Stimulated activated CD4-positive, alpha-beta T cell treated with anti-CD3 and anti-CD28 coated beads, Interleukin-15, amount 100 ng/mL, for 24 hours (primary cell): ENCODE data around the gene MCTP1.
A peak's percentile ranks its signal among the peaks of the same experiment; 100 is the strongest.
"Not testable (repeated sequence)": the region's sequence is repeated elsewhere in the genome, so short reads cannot be mapped to it uniquely, and the experiment has no call there.

ENCODE experiments used
- DNase-seq: peaks from one replicate; pipeline ENCODE4 v3.0.0-alpha.2; 2020

The MCTP1 gene

GRCh38 chr5:95022967-95023695 is 261.8 kb downstream of the MCTP1 start:
- DNase-seq, result no peak

GRCh38 chr5:95020345-95020744 is 264.5 kb downstream of the MCTP1 start:
- no peak for DNase-seq

DNA sequence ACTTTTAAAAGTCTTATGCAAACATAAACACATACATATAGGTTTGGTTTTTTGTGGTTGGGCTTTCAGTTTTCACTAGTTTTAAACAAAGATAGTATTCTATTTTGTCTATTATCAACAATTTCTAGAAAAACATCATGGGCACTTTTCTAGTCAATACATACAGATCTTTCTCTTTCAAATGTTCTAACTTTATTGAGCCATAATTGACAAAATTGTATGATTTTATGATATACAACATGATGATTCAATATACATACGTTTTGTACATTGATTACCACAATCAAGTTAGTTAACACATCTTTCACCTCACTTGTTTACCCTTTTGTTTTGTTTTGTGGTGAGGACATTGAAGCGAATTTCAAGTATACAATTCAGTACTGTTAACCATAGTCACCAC is 265.9 kb downstream of the MCTP1 start:
- DNase-seq, result no peak

DNA sequence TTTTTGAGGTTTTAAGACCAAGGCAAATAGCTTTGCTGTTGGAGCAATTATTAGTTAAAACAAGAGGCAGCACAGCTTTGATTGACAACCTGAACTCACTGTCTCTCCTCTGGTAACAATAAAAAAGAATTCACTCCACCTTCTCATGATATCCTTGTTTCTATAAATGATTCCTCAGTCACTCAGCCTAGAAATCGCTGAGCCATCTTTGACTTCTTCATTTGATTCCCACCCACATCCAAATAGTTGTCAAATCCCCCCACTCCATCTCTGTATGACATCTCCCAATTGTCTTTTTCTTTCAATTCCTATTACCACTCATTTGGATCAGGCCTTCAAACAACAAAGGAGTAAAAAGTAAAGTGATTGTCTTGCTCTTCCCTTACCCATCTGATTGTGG is 266.4 kb downstream of the MCTP1 start:
- DNase-seq, result no peak

DNA sequence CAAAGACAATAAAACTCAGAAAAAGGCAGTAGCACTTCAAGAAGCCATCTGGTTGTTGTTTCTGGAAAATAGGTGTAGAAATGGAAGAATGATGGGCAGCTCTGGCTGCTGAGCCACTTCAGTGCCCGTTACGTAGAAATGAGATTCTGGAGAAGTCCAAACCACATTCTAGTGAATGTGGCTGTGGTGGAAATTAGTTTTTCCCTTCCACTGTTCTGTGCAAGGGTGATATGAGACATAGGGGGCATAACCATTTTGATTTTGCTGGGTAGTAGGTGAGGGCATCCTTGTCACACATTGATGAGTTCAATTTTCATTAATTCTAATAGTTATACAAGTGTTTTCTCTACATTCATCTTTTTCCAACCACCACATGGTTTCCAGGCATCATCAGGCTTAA is 275.1 kb downstream of the MCTP1 start:
- DNase-seq, result no peak

GRCh38 chr5:95007921-95008597 is 276.8 kb downstream of the MCTP1 start:
- no peak for DNase-seq

DNA sequence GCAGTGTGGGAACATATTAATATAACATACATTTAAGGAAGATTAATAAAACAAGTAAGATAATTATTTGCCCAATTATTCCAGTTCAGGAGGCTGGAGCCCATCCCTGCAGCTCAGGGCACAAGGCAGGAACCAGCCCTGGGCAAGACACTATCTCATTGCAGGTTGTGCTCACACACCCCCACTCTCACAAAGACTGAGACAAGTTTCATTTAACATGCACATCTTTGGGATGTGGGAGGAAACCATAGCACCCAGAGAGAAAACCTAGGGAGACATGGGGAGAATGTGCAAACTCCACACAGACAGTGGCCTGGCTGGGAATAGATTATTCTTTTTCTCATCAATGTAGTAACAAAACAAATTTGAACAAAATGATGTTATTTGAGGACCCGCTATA is 279.1 kb downstream of the MCTP1 start:
- no peak for DNase-seq

GRCh38 chr5:94998670-94999069 is 286.2 kb downstream of the MCTP1 start:
- DNase-seq, result no peak

- DNase-seq, result not testable (repeated sequence)
Observed at GRCh38 chr5:94994537-94994936, 290.4 kb downstream of the MCTP1 start.

DNA sequence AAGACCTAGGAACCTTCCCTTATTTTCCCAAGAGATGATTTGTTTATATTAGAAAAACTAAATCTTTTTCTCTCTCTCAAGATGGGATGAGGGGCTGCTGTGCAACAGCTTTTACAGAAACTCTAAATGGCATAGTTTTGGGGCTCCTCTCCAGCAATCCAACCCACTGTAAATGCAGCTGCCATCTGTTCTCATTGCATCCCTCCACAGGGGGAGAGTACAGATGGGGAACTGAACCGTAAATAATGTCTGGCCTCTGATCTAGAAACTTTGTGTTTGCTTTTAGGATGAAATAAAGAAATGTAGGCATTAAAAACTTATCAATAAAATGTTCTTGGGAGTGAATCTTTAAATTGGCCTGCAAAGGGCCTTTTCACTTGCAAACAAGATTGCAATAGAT is 291.4 kb downstream of the MCTP1 start:
- no peak for DNase-seq

- DNase-seq, result no peak
Observed at GRCh38 chr5:94992325-94992724, 292.6 kb downstream of the MCTP1 start.

- no peak for DNase-seq
Observed at GRCh38 chr5:94983861-94984535, 300.9 kb downstream of the MCTP1 start.

DNA sequence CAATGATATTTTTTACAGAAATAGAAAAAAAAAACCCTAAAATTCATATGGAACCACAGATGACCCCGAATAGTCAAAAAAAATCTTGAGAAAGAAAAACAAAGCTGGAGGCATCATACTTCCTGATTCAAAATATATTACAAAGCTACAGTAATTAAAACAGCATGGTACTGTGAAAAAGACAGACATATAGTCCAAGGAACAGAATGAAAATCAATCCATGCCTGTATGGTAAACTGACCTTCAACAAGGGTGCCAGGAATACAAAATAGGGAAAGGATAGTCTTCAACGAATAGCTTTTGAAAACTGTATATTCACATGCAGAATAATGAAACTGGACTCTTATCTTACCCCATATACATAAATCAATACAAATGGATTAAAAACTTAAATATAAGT is 307.5 kb downstream of the MCTP1 start:
- no peak for DNase-seq

- DNase-seq, result no peak
Observed at GRCh38 chr5:94976853-94977252, 308.0 kb downstream of the MCTP1 start.

- no peak for DNase-seq
Observed at GRCh38 chr5:94972268-94972667, 312.6 kb downstream of the MCTP1 start.

- no peak for DNase-seq
Observed at GRCh38 chr5:94969174-94969573, 315.7 kb downstream of the MCTP1 start.

DNA sequence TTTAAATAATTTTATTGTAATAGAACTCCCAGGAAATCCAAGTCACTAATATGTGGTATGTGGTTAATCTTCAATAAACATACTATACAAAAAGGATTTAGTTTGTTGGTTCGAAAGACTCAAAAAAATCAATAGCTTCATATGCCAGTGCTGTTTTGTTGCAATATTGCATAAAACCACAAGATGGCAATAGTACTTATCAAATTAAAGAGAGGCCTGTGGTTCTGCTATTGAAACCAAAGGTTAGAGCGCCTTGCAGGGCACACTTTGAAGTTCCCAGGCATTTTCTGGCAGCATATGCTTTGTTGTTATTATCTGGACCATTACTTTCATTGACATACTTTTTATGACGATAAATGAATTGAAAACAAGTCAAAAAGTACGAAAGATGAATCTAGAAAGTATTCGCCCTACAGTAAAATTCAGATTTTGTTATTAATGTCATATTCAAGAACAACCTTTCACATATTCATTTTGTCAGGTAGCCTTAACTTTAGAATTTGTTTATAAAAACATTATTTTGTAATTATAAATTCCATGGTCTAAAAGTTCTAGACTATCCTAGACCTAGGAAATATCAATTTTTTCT is 316.3 kb downstream of the MCTP1 start:
- DNase-seq, result peak; percentile 4

DNA sequence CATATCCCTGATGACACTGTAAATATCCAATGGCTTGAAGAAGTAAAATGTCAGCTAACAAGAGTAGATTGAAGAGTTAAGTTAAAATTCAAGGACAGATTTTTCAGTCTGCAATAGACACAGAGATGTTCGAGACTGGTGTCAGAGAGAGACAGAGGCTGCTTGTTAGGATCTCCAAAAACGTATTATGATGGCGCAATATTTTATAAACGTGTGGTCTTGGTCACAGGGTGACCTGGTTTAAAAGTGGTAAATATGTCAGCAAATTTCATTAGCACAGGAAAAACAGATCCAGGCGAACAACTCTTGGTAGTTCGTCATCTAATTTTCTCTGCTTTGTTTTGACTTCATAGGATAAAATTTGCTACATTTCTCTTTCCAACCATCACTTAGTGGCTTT is 317.4 kb downstream of the MCTP1 start:
- no peak for DNase-seq

- not testable (repeated sequence) for DNase-seq
Observed at GRCh38 chr5:94959279-94959678, 325.6 kb downstream of the MCTP1 start.

GRCh38 chr5:94945656-94946055 is 339.2 kb downstream of the MCTP1 start:
- DNase-seq, result no peak

DNA sequence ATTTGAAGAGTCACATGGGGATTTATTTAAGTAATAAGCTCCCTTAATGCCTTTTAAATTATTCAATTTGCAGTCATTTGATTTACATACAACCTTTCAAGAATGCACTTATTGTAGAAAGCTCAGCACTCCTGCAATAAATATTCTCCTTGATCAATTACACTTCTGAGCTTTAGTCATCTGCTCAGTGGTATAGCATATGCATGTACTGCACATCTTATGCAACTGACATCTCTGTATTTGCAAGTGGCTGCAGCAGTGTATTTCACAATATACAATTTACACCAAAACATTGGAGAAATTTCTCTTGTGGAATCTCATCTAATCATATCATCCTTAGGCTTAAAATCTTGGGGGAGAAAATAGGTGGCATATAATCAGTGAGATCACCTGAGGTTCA is 340.7 kb downstream of the MCTP1 start:
- no peak for DNase-seq

DNA sequence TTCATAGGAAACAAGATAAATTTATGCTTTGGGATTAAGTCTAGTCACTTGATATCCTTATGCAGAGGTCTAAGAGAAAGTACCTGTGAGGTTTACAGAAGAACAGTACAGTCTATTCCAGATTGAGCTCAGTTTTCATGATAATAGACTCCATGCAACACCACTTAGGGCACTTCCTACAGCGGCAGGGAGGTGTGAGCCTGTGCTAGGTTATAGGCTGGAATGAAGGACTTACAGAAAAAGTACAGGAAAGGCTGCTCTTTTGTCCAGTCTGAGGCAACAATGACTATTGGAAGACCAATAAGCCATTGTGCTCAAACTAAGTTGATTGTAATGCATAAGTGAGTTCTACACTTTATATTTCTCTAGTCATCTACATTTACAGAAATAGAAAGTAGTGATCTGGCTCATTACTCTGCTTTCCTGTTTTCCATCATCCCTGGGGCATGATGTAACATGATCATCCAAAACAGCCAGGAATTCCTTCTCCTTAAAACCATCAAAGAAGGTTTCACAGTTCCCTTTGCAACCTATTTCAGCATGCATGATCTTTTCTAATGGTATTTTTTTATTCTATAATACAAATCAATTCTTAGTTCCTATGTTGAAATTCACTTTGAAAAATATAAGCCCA is 343.7 kb downstream of the MCTP1 start:
- DNase-seq, result no peak

DNA sequence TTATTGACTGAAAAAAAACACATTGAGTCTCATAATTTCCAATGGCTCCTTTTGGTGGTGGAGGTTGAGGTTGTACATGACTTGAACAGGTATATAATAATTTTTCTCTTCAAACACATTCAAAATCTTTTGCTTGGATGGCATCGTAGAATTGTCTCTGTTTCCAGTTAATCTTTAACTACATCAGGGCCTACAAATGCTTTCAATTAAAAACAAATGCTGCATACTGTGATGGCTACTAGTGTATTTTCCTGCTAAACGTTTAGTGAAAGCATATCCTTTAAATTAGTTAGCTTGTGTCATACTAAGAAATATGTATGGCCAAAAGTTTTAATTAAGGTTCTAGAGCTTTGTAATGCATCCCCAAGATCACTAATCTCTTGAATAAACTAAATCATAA is 352.6 kb downstream of the MCTP1 start:
- no peak for DNase-seq
